Activated naive CD4-positive, alpha-beta T cell treated with anti-CD3 and anti-CD28 coated beads, Interleukin-2, amount 50 U/mL, for 72 hours (primary cell): ENCODE measurements around the gene WDR54. TPM values are rescaled to one million over a fixed set of nuclear protein-coding genes. Genes with fewer than 3 reads are reported as not detected.

Experiments used
- ATAC-seq, 2 donors: fragments of 150-1000 bp; cut with Tn5 transposase; 2 replicates each; pipeline ENCODE4 v1.10.0; 2021; ENCODE audit warnings: mild to moderate bottlenecking in 2 of 2, moderate library complexity in 2 of 2
- DNase-seq, 2 donors: peaks; one replicate each; pipeline ENCODE4 v3.0.0; 2021 to 2022; ENCODE audit warnings: low spot score in 2 of 2
- H3K27ac Mint-ChIP-seq, 2 donors: one replicate each; pipeline ENCODE4 v1.8.0; 2022; ENCODE audit warnings: mild to moderate bottlenecking in 2 of 2, mixed read lengths in 2 of 2
- H3K36me3 Mint-ChIP-seq, 2 donors: one replicate each; pipeline ENCODE4 v1.8.0; 2022; ENCODE audit warnings: mixed read lengths in 2 of 2
- H3K9me3 Mint-ChIP-seq, 2 donors: one replicate each; pipeline ENCODE4 v1.8.0; 2022; ENCODE audit warnings: mixed read lengths in 2 of 2
- total RNA-seq, 2 donors: library from RNA; stranded (reverse); gene quantifications; one replicate each; pipeline ENCODE4 v1.2.3, GENCODE V29; 2022

WDR54 gene
- total RNA-seq, 2 donors from 2014 or later: 14.3 to 173 TPM

GRCh38 chr2:74392449-74392743, 29.1 kb upstream of the WDR54 start:
- ATAC-seq (no peak), DNase-seq (no peak)
- Mint-ChIP-seq H3K36me3 (no peaks in the 10 kb centered on the region), H3K27ac (peak overlapping the region; percentile 16 to 95), H3K9me3 (no peaks in the 10 kb centered on the region)

- Mint-ChIP-seq H3K36me3 (no peaks in the 10 kb centered on the region), H3K27ac (no peak overlapping the region), H3K9me3 (no peaks in the 10 kb centered on the region)
- no peak for ATAC-seq
- no peak for DNase-seq
Observed at GRCh38 chr2:74393525-74393924, 28.0 kb upstream of the WDR54 start.

GRCh38 chr2:74396149-74396548, 25.4 kb upstream of the WDR54 start:
- Mint-ChIP-seq H3K36me3 (no peaks in the 10 kb centered on the region), H3K27ac (no peak overlapping the region), H3K9me3 (no peaks in the 10 kb centered on the region)
- DNase-seq: no peak
- ATAC-seq: no peak

- ATAC-seq (peak; percentile 29 to 62), DNase-seq (no peak)
- H3K36me3 Mint-ChIP-seq: no peaks in the 10 kb centered on the region
Observed at GRCh38 chr2:74399785-74400184, 21.7 kb upstream of the WDR54 start.

GRCh38 chr2:74401891-74402290, 19.6 kb upstream of the WDR54 start:
- DNase-seq: no peak
- H3K9me3 Mint-ChIP-seq: no peaks in the 10 kb centered on the region
- no peaks in the 10 kb centered on the region for H3K36me3 Mint-ChIP-seq
- no peak overlapping the region for H3K27ac Mint-ChIP-seq
- ATAC-seq: no peak

More at GRCh38 chr2:74399785-74400184, 21.7 kb upstream of the WDR54 start:
- Mint-ChIP-seq H3K9me3 (no peaks in the 10 kb centered on the region), H3K27ac (no peak overlapping the region)

GRCh38 chr2:74406035-74406434, 15.5 kb upstream of the WDR54 start:
- Mint-ChIP-seq H3K36me3 (no peaks in the 10 kb centered on the region), H3K27ac (no peak overlapping the region), H3K9me3 (no peaks in the 10 kb centered on the region)
- DNase-seq (no peak), ATAC-seq (no peak)

GRCh38 chr2:74407682-74408081, 13.8 kb upstream of the WDR54 start:
- DNase-seq (no peak), ATAC-seq (no peak)
- Mint-ChIP-seq H3K9me3 (no peaks in the 10 kb centered on the region), H3K36me3 (no peaks in the 10 kb centered on the region), H3K27ac (no peak overlapping the region)

GRCh38 chr2:74413001-74413698, 8.4 kb upstream of the WDR54 start:
- ATAC-seq (no peak), DNase-seq (no peak)
- no peaks in the 10 kb centered on the region for H3K9me3 Mint-ChIP-seq
- H3K36me3 Mint-ChIP-seq: no peaks in the 10 kb centered on the region
- H3K27ac Mint-ChIP-seq: no peak overlapping the region

- DNase-seq: no peak
- no peak for ATAC-seq
- Mint-ChIP-seq H3K27ac (no peak overlapping the region), H3K36me3 (no peaks in the 10 kb centered on the region), H3K9me3 (no peaks in the 10 kb centered on the region)
Observed at GRCh38 chr2:74414441-74414840, 7.1 kb upstream of the WDR54 start.

GRCh38 chr2:74414881-74415761, 6.4 kb upstream of the WDR54 start:
- no peaks in the 10 kb centered on the region for H3K9me3 Mint-ChIP-seq
- ATAC-seq: peak; percentile 56 to 64
- no peaks in the 10 kb centered on the region for H3K36me3 Mint-ChIP-seq
- H3K27ac Mint-ChIP-seq: peak overlapping the region in 1 of 2 donors; percentile 49
- peak in 1 of 2 donors; percentile 28 for DNase-seq

GRCh38 chr2:74415762-74416395, 5.7 kb upstream of the WDR54 start:
- Mint-ChIP-seq H3K27ac (peak overlapping the region in 1 of 2 donors; percentile 49), H3K36me3 (no peaks in the 10 kb centered on the region), H3K9me3 (no peaks in the 10 kb centered on the region)
- DNase-seq: peak in 1 of 2 donors; percentile 22
- peak; percentile 29 to 39 for ATAC-seq

GRCh38 chr2:74416778-74417177, 4.8 kb upstream of the WDR54 start:
- peaks cover 0 to 5% of the 10 kb centered on the region in 2 donors for H3K36me3 Mint-ChIP-seq
- no peak for DNase-seq
- no peaks in the 10 kb centered on the region for H3K9me3 Mint-ChIP-seq
- H3K27ac Mint-ChIP-seq: peak overlapping the region; percentile 25 to 90
- no peak for ATAC-seq

GRCh38 chr2:74417197-74417596, 4.3 kb upstream of the WDR54 start:
- ATAC-seq (no peak), DNase-seq (no peak)
- peak overlapping the region; percentile 25 to 90 for H3K27ac Mint-ChIP-seq
- no peaks in the 10 kb centered on the region for H3K9me3 Mint-ChIP-seq
- peaks cover 0 to 5% of the 10 kb centered on the region in 2 donors for H3K36me3 Mint-ChIP-seq

- ATAC-seq (no peak), DNase-seq (no peak)
- Mint-ChIP-seq H3K27ac (no peak overlapping the region), H3K36me3 (peaks cover 2 to 5% of the 10 kb centered on the region in 2 donors), H3K9me3 (no peaks in the 10 kb centered on the region)
Observed at GRCh38 chr2:74417763-74418162, 3.8 kb upstream of the WDR54 start.

GRCh38 chr2:74418312-74418711, 3.2 kb upstream of the WDR54 start:
- no peak for DNase-seq
- Mint-ChIP-seq H3K9me3 (no peaks in the 10 kb centered on the region), H3K27ac (no peak overlapping the region), H3K36me3 (peaks cover 5 to 7% of the 10 kb centered on the region in 2 donors)
- ATAC-seq: no peak

- Mint-ChIP-seq H3K9me3 (no peaks in the 10 kb centered on the region), H3K27ac (no peak overlapping the region), H3K36me3 (peaks cover 5 to 8% of the 10 kb centered on the region in 2 donors)
- ATAC-seq (no peak), DNase-seq (no peak)
Observed at GRCh38 chr2:74419345-74419744, 2.2 kb upstream of the WDR54 start.

GRCh38 chr2:74420006-74420405, 1.5 kb upstream of the WDR54 start:
- Mint-ChIP-seq H3K27ac (no peak overlapping the region), H3K36me3 (peaks cover 5 to 8% of the 10 kb centered on the region in 2 donors), H3K9me3 (no peaks in the 10 kb centered on the region)
- ATAC-seq (no peak), DNase-seq (peak in 1 of 2 donors; percentile 25)
